Activated CD4-positive, alpha-beta T cell treated with anti-CD3 and anti-CD28 coated beads, Interleukin-2, amount 50 U/mL, for 48 hours (primary cell): ENCODE measurements around the gene MRPL18.
"Not testable (repeated sequence)": the region's sequence is repeated elsewhere in the genome, so short reads cannot be mapped to it uniquely, and the experiment has no call there.

Experiments used
- DNase-seq, 2 experiments: peaks; one replicate each; pipeline ENCODE4 v3.0.0-alpha.2; 2020

The MRPL18 gene

DNA sequence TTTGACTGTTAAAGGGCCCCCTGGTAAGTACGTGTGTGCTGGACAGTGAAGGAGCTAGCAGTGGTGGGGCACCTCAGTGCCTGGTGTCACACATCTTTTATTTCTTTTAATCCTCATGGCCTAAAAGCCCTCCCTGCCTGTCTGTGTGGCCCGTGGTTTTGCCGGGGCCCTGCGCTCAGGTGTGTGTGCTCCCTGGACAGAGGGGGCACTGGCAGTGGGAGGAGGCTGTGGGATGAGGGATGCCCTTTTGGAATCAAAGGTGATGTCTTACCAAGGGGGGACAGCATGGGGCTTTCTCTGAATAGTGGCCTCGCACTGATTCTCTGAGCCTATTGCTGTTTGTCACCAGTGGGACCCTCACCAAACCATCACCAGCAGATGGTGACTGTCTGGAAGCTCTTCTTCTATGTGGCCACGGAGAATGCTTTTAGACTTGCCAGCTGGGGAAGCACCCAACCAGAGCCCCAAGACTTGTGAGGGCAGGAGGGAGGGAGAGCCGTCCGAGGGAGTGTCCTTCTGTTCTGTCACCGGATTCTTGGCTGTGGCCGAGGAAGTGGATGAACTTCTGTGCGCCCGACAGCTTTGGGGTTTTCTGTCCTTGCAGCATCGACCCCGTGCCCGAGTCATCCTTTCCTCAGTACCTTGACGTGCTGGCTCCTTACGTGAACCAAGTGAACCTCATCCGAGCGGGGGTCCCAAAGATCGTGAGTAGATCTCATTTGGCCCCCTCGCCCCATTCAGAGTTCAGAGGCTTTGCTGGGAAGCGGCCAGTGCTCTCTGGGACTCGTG lies 27.9 kb downstream of the MRPL18 start:
- DNase-seq, result no peak

GRCh38 chr6:159819098-159819497 lies 28.8 kb downstream of the MRPL18 start:
- no peak for DNase-seq

DNA sequence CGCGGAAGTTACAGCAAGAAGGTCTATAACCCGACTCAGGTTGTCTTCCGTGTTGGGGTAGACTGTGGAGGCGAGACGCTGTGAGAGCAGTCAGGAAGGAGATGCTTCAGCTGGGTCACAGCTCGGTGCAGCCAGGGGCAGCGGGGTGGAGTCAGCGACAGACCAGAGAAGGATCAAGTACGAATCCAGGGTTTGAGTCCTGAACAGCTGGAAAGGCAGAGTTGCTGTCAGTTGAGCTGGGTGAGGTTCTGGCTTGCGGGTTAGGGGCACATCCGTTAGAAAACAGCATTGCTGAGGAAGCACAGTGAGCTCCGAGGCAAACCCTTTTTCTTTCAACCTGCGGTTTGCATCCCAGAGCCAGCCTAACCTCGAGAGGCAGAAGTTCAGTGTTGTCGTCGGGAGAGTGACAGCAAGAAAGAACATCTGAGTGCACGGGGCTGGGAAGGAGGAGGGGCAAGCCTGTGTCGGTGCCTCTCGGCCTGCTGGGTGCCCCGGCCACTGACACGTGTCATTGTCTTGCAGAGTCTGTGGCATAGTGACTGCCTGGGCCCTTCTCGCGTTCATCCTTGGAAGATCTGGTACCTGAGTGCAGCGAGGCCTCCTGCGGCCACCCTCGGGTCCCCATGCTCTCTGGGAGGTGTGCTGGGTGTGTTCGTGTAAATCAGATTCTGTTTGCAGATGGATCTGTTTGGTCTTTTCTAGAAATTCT lies 29.8 kb downstream of the MRPL18 start:
- DNase-seq, result peak; percentile 34 to 43

DNA sequence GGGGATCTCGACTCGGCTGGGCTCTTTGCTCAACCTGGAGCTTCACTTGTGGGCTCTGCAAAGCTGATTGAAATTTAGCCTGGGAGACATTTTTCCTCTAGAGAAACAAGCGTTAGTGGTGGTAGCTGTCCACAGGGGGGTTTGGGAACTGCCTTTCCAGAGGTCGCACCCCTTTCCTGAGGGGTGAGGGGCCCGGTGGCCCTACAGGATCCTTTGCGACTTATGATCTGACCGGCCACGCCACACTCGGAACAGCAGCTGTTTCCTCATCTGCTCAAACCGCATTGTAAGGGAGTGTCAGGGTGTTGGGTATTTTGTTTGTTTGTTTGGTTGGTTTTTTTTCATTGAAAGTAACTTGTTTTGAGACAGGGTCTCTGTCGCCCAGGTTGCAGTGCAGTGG lies 30.9 kb downstream of the MRPL18 start:
- no peak for DNase-seq

DNA sequence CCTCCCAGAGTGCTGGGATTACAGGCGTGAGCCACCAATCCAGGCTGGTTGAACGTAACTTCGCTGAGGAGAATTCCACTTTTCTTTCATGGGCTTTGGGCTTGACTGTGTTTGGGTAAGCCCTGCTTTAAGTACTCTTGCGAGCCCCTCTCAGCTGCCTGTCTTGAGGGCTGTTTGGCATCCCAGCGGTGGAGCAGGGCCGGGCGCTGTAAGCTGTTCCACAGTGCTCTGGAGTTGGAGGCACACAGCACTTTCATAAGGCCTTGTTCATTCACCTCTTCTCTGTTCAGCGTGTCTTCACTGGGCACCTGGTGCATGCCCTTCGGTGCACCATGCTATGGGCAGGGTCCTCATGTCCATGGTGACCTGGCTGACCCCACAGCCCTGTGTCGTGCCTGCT lies 31.5 kb downstream of the MRPL18 start:
- no peak for DNase-seq

DNA sequence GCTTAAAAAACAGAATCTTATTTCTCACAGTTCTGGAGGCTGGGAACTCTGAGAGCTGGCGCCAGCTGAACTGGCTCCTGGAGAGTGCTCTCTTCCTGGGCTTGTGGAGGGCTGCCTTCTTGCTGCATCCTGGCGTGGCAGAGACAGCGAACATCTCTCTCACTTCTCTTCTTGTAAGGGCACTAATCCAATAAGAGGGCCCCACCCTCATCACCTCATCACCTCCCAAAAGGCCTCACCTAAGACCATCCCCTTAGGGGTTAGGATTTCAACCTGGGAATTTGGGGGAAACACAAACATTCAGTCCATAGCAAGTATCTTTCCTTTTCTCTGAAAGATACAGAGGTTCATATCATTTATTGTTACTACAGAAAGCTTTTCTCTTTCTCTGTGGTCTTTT lies 33.7 kb downstream of the MRPL18 start:
- no peak for DNase-seq

DNA sequence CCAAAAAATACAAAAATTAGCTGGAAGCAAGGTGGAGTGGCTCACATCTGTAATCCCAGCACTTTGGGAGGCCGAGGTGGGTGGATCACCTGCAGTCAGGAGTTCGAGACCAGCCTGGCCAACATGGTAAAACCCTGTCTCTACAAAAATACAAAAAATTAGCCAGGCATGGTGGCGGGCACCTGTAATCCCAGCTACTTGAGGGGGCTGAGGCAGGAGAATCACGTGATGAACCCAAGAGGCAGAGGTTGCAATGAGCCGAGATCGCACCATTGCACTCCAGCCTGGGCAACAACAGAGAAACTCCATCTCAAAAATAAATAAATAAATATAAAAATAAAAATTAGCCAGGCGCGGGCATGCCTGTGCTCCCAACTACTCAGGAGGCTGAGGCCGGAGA lies 34.4 kb downstream of the MRPL18 start:
- not testable (repeated sequence) for DNase-seq

GRCh38 chr6:159826004-159826403 lies 35.7 kb downstream of the MRPL18 start:
- no peak for DNase-seq

GRCh38 chr6:159826968-159827647 lies 36.8 kb downstream of the MRPL18 start:
- no peak for DNase-seq

- DNase-seq, result no peak
These were observed 37.8 kb downstream of the MRPL18 start for GRCh38 chr6:159828074-159828473.

DNA sequence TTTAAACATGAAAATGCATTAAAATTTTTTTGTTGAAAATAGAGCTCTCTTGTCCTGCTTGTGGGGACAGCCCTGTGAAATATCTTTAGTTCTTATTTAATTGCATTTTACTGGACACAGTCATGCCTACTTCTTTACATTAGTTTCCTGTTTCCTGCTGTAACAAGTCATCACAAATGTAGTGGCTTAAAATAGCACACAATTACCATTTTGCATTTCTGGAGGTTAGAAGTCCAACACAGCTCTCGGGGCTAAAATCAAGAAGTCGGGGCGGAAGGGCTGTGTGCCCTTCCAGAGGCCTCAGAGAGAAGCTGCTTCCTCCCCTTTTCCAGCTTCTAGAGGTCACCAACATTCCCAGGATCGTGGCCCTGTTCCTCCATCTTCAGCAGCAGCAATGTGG lies 39.3 kb downstream of the MRPL18 start:
- no peak for DNase-seq

DNA sequence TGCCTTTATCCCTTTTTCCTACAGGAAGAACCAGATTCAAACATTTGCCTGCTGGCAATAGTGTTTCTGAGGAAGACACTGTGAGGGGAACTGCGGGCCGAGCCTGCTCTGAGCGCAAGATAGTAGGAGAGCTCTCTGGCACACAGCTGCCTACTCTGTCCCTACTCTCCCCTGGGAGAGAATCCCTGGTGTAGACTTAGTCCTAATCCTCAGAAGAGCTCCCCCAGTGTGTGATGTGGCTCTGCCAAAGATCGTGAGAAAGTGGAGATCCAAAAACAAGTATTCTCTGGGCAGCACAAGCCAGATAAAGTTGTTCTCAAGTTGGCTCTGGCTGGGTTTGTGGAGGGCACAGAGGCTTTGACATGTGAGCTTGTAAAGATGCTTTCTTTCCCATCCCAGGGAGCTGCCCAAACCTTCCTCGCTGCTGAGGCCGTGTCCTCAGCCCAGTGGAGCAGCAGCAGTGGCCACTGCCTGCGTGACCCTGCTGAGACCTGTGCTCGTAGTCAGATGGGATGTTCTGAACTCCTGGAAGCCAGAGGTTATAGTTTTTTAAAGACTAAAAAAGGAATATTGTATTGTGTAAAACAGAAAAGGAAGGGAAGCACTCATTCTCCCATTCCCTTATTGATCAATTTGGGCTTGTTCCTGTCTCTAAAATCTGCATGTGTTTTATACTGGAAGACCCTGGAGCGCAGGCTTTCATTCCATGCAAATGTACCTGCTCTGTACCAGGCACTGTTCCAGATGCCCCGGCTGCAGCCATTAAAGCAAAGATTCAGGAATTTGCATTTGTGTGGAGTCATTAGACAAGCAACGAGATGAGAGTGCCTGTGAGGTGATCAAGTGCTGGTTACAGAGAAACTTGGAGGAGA lies 40.5 kb downstream of the MRPL18 start:
- DNase-seq, result no peak

DNA sequence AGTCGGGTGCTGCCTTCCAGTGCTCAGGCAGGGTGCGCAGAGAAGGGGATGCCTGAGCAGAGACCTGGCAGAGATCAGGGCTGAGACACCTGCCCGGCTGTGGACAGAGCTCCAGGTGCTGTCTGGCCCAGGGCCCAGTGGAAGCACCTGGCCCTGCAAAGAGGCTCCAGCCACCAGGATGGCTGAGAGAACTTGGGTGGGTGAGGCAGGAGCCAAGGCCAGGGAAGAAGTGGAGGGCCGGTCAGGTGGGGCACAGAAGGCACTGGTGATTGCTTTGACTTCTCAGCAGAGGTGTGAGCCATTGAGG lies 41.1 kb downstream of the MRPL18 start:
- DNase-seq, result no peak

DNA sequence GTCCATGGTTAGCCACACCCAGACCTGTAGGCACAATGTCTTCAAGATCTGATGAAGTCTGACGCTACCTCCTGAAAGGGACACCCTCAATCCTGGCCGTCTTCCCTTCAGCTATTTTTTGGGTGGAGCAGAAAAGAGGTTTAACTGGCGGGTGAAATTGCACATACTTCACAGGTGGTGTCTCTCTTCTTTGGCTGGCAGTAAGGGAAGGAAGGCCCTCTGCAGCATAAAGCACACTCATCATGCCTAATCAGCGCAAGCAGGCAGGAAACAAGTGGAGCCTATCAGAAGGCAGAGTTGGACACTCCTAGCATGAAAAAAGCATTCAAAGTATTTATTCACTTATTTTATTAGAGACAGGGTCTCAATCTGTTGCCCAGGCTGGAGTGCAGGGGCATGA lies 42.7 kb downstream of the MRPL18 start:
- no peak for DNase-seq

- no peak for DNase-seq
These were observed 43.3 kb downstream of the MRPL18 start for GRCh38 chr6:159833556-159833955.

- DNase-seq, result no peak
These were observed 43.8 kb downstream of the MRPL18 start for GRCh38 chr6:159833997-159834603.

GRCh38 chr6:159836718-159837490 lies 46.6 kb downstream of the MRPL18 start:
- DNase-seq, result no peak

GRCh38 chr6:159837511-159837910 lies 47.2 kb downstream of the MRPL18 start:
- DNase-seq, result no peak

- DNase-seq, result no peak
These were observed 47.9 kb downstream of the MRPL18 start for GRCh38 chr6:159838020-159838744.

GRCh38 chr6:159842035-159842434 lies 51.8 kb downstream of the MRPL18 start:
- no peak for DNase-seq
